Esophagus muscularis mucosa (tissue), 4 donors: ENCODE data around the gene GUCY1B1.

Experiments
- CTCF ChIP-seq, 3 experiments: fragments of 200-600 bp in 2 of 3; fragments of 450-650 bp in 1 of 3; sonication (generic) in 2 of 3; IDR thresholded peaks; one replicate each; pipeline ENCODE4 v1.5.1; 2017 to 2019; ENCODE audit warnings: antibody characterized with exemption in 3 of 3, mild to moderate bottlenecking in 2 of 3, moderate library complexity in 1 of 3
- EP300 ChIP-seq: sonication (generic); formaldehyde crosslinking; IDR thresholded peaks from one replicate; pipeline ENCODE4 v1.6.1; 2017; ENCODE audit warnings: antibody characterized with exemption
- POLR2A ChIP-seq: fragments of 450-650 bp; IDR thresholded peaks from one replicate; pipeline ENCODE4 v1.6.1; 2017; ENCODE audit warnings: antibody characterized with exemption, moderate library complexity, mild to moderate bottlenecking, low read depth
- POLR2AphosphoS5 ChIP-seq, 2 donors: sonication (generic); formaldehyde crosslinking; IDR thresholded peaks; one replicate each; pipeline ENCODE4 v1.6.1; 2017; ENCODE audit warnings: antibody characterized with exemption in 2 of 2

- TF ChIP-seq CTCF (IDR thresholded peaks at IDR 0.05) (no peak), POLR2A (no peak), EP300 (no peak), POLR2AphosphoS5 (IDR thresholded peaks at IDR 0.05) (no peak)
Measured at GRCh38 chr4:155794589-155795236, 35.9 kb downstream of the GUCY1B1 start.
